Activated naive CD4-positive, alpha-beta T cell treated with anti-CD3 and anti-CD28 coated beads, Interleukin-2, amount 10 ng/mL, durations not matched to agents 7 days and 5 days (primary cell): Measurements from ENCODE around the gene RNF8.
"Not testable (repeated sequence)": the region's sequence is repeated elsewhere in the genome, so short reads cannot be mapped to it uniquely, and the experiment has no call there.

Source experiments
- CTCF ChIA-PET: fragments of 350-600 bp; sonication (Branson Sonifier 250); formaldehyde crosslinking; loops from one replicate; lab custom pipeline; 2021; ENCODE audit warnings: antibody characterized with exemption; lab: Charles Lee
- DNase-seq: peaks from one replicate; pipeline ENCODE4 v3.0.0-alpha.2; 2020
- H3K27ac Mint-ChIP-seq: one replicate; pipeline ENCODE4 v1.8.0; 2021; ENCODE audit warnings: mild to moderate bottlenecking, moderate library complexity, mixed read lengths
- H3K27me3 Mint-ChIP-seq: one replicate; pipeline ENCODE4 v1.8.0; 2021; ENCODE audit warnings: mild to moderate bottlenecking, mixed read lengths
- H3K36me3 Mint-ChIP-seq: one replicate; pipeline ENCODE4 v1.8.0; 2021; ENCODE audit warnings: mixed read lengths
- H3K4me1 Mint-ChIP-seq: one replicate; pipeline ENCODE4 v1.8.0; 2021; ENCODE audit warnings: mixed read lengths
- H3K4me3 Mint-ChIP-seq: one replicate; pipeline ENCODE4 v1.8.0; 2021; ENCODE audit warnings: mild to moderate bottlenecking, moderate library complexity, mixed read lengths
- H3K9me3 Mint-ChIP-seq: one replicate; pipeline ENCODE4 v1.8.0; 2021; ENCODE audit warnings: mixed read lengths

Gene RNF8, protein sequence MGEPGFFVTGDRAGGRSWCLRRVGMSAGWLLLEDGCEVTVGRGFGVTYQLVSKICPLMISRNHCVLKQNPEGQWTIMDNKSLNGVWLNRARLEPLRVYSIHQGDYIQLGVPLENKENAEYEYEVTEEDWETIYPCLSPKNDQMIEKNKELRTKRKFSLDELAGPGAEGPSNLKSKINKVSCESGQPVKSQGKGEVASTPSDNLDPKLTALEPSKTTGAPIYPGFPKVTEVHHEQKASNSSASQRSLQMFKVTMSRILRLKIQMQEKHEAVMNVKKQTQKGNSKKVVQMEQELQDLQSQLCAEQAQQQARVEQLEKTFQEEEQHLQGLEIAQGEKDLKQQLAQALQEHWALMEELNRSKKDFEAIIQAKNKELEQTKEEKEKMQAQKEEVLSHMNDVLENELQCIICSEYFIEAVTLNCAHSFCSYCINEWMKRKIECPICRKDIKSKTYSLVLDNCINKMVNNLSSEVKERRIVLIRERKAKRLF

DNA sequence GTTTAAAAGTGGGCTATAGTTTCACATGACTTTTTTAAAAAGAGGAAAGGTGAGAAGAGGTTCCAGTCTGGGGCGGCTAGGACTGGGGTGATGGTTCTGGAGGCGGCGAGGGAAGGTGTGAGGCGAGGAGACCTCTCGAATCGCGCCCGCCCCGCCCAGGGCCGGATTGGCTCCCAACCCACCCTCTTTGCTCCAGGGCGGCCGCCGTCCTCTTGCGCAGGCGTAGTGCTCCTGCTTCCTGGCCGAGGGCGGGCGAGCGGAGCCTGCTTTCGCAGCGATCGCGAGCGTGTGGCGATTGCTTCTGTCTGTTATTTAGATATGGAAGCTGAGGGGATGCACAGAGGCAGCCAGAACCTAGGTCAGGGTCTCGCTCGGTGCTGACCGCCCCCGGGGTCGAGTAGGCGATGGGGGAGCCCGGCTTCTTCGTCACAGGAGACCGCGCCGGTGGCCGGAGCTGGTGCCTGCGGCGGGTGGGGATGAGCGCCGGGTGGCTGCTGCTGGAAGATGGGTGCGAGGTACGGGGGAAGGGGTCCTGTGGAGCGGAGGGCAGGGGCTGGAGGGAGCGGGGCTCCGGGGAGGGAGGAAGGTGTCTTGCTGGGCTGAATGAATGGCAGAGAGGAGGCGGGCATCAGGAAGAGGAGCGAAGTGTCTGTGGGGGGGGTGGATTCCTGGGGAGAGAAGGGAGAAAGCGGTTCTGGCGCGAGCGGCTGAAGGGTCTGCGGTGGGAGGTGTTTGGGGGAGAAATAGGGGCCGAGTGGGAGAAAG lies at the start of gene RNF8:
Gene RNF8, plus strand, starts transcription at position 223 of the 765 bp plus-strand sequence. Its CDS starts 182 bp downstream, at position 405.
- CTCF ChIA-PET = no interaction called here

DNA sequence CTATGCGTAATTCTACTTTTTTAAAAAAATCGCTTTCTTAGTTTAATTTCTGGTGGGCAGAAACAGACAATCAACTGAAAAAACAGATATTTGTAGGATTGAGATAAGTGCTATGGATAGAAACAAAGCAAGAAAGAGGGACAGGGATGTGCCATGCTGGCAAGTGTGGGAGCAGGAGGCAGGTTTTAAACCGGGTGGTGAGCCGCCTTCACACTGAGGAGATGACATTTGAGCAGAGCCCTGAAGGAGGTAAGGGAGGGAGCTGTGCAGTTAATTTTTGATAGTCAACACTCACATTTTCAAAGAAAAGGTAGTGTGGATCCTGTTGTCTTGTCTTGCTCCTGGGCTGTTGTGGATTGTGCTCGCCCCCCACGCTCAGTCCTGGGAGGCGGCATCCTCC lies 49.0 kb upstream of the RNF8 start:
- Mint-ChIP-seq H3K27me3 (no peaks in the 10 kb centered on the region), H3K27ac (no peak overlapping the region), H3K4me1 (peaks cover 15% of the 10 kb centered on the region), H3K9me3 (no peaks in the 10 kb centered on the region), H3K36me3 (peaks cover 40% of the 10 kb centered on the region), H3K4me3 (no peak overlapping the region)
- no peak for DNase-seq
- CTCF ChIA-PET = interaction anchor here (2.3 to 14.7 kb wide), 3 partner anchors 10 to 284 kb away, joined by 7 to 182 read pairs (median 20); no protein-coding TSS in a partner anchor

More for the DNA sequence above, at the start of gene RNF8:
- Mint-ChIP-seq H3K4me3 (peak within 1 kb of the TSS; percentile 93), H3K27me3 (peaks cover 8% of the 10 kb centered on the region), H3K27ac (peak within 1 kb of the TSS; percentile 88), H3K4me1 (peaks cover 35% of the 10 kb centered on the region), H3K36me3 (peaks cover 9% of the 10 kb centered on the region), H3K9me3 (no peaks in the 10 kb centered on the region)
- DNase-seq = peak; percentile 94

GRCh38 chr6:37305841-37306425 lies 47.9 kb upstream of the RNF8 start:
- H3K4me1 Mint-ChIP-seq = peaks cover 16% of the 10 kb centered on the region
- H3K27me3 Mint-ChIP-seq = no peaks in the 10 kb centered on the region
- CTCF ChIA-PET = interaction anchor here (0.7 to 14.7 kb wide), 8 partner anchors 9 to 540 kb away, joined by 3 to 182 read pairs (median 5); no protein-coding TSS in a partner anchor
- no peak for DNase-seq
- H3K9me3 Mint-ChIP-seq = no peaks in the 10 kb centered on the region
- no peak overlapping the region for H3K4me3 Mint-ChIP-seq
- H3K36me3 Mint-ChIP-seq = peaks cover 35% of the 10 kb centered on the region
- no peak overlapping the region for H3K27ac Mint-ChIP-seq

DNA sequence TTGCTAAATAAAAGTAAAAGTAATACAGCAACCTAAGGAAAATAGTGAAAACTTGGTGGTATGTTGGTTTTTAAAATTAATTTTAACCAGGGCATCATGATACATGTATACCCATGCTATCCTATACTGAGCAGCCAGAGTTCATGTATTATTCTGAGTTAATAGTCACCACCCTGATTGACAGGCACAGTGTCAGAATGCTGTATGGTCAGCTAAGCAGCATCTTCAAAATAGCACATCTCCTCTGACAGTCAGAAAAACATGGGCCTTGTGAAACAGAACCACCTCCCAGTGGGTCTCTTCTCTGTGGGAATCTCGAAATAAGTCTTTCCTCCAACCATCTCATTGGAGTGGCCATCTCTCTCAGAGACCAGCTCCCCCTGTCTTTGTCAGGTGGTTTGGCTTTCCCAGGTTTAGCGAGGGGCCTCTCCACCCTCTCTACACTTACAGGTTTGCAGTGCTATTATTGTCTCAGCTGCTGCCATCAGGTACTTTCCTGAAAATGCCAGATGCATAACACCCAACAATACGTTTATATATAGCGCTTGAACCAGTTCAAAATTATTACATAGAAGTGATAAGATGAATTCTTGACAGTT lies 47.1 kb upstream of the RNF8 start:
- Mint-ChIP-seq H3K4me3 (no peak overlapping the region), H3K4me1 (peaks cover 24% of the 10 kb centered on the region), H3K36me3 (peaks cover 34% of the 10 kb centered on the region), H3K9me3 (no peaks in the 10 kb centered on the region), H3K27ac (no peak overlapping the region), H3K27me3 (no peaks in the 10 kb centered on the region)
- CTCF ChIA-PET = interaction anchor here (1.2 to 14.7 kb wide), 5 partner anchors 8 to 541 kb away, joined by 3 to 182 read pairs (median 7); no protein-coding TSS in a partner anchor
- DNase-seq = no peak

DNA sequence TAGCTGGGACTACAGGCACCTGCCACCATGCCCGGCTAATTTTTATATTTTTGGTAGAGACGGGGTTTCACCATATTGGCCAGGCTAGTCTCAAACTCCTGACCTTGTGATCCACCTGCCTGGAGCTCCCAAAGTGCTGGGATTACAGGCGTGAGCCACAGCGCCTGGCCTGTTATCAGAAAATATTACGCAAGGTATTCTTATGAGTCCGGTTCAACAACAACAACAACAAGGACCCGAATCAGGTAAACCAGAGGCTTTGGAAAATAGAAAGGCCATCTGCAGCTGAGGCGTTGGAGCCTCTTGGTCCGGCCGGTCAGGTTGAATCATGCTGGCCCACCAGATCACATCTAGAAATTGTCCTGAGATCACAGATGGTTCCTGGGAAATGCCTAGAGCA lies 46.3 kb upstream of the RNF8 start:
- not testable (repeated sequence) for H3K4me3 Mint-ChIP-seq, H3K27me3 Mint-ChIP-seq, H3K9me3 Mint-ChIP-seq, DNase-seq, H3K27ac Mint-ChIP-seq
- Mint-ChIP-seq H3K36me3 (peaks cover 31% of the 10 kb centered on the region), H3K4me1 (peaks cover 27% of the 10 kb centered on the region)
- CTCF ChIA-PET = interaction anchor here (0.6 to 14.7 kb wide), 4 partner anchors 18 to 286 kb away, joined by 3 to 182 read pairs (median 5); no protein-coding TSS in a partner anchor

GRCh38 chr6:37308069-37308815 lies 45.5 kb upstream of the RNF8 start:
- Mint-ChIP-seq H3K4me1 (peaks cover 21% of the 10 kb centered on the region), H3K9me3 (no peaks in the 10 kb centered on the region), H3K27me3 (no peaks in the 10 kb centered on the region), H3K36me3 (peaks cover 26% of the 10 kb centered on the region), H3K4me3 (no peak overlapping the region), H3K27ac (no peak overlapping the region)
- no peak for DNase-seq
- CTCF ChIA-PET = interaction anchor here (0.6 to 14.7 kb wide), 6 partner anchors 11 to 287 kb away, joined by 3 to 182 read pairs (median 5); no protein-coding TSS in a partner anchor

DNA sequence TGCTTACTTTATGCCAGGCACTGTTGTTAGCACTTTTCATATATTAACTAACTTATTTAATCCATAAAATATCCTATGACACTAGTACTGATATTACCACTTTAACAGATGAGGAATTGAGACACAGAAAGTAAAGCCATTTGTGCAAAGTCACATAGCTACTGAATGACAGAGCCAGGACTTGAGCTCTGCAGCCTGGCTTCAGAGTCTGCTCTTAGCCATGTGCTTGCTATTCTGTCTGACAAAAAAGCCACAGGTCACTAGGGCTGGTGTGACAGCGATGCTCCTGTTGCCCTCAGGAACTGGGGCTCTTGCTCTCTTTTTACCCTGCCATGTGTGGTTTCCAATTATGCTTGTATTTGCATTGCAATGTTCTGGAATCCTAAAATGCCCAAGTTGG lies 44.7 kb upstream of the RNF8 start:
- H3K36me3 Mint-ChIP-seq = peaks cover 25% of the 10 kb centered on the region
- no peak for DNase-seq
- H3K9me3 Mint-ChIP-seq = no peaks in the 10 kb centered on the region
- no peak overlapping the region for H3K27ac Mint-ChIP-seq
- CTCF ChIA-PET = interaction anchor here (0.6 to 14.7 kb wide), 4 partner anchors 11 to 288 kb away, joined by 3 to 182 read pairs (median 8); no protein-coding TSS in a partner anchor
- peaks cover 14% of the 10 kb centered on the region for H3K4me1 Mint-ChIP-seq
- no peak overlapping the region for H3K4me3 Mint-ChIP-seq
- H3K27me3 Mint-ChIP-seq = no peaks in the 10 kb centered on the region

GRCh38 chr6:37309692-37310091 lies 44.1 kb upstream of the RNF8 start:
- Mint-ChIP-seq H3K27me3 (no peaks in the 10 kb centered on the region), H3K36me3 (peaks cover 27% of the 10 kb centered on the region), H3K27ac (no peak overlapping the region), H3K4me3 (no peak overlapping the region), H3K9me3 (no peaks in the 10 kb centered on the region), H3K4me1 (peaks cover 15% of the 10 kb centered on the region)
- DNase-seq = no peak
- CTCF ChIA-PET = interaction anchor here (0.6 to 14.7 kb wide), 4 partner anchors 10 to 289 kb away, joined by 3 to 182 read pairs (median 8); no protein-coding TSS in a partner anchor

DNA sequence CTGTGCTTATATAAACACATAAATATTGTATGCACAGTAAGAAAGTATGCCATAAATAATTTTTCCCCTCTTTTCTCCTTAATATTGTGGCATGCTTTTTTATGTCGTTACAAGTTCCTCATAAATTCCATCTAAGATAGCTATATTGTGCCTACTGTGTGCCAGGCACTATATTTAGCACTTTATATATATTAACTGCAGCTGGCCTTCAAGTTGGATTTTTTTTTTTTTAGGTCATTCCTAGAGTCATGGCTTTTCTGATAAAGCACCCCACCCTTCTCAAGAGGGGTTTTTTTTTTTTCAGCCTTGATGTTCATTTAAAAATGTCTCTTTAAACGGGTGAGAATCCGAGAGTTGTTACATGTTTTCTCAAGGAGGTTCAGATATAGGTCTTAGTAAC lies 42.8 kb upstream of the RNF8 start:
- Mint-ChIP-seq H3K4me3 (no peak overlapping the region), H3K27me3 (no peaks in the 10 kb centered on the region), H3K36me3 (peaks cover 26% of the 10 kb centered on the region), H3K4me1 (peaks cover 17% of the 10 kb centered on the region), H3K27ac (no peak overlapping the region), H3K9me3 (no peaks in the 10 kb centered on the region)
- DNase-seq = no peak
- CTCF ChIA-PET = interaction anchor here (1.0 to 14.7 kb wide), 3 partner anchors 9 to 290 kb away, joined by 3 to 182 read pairs (median 10); no protein-coding TSS in a partner anchor

DNA sequence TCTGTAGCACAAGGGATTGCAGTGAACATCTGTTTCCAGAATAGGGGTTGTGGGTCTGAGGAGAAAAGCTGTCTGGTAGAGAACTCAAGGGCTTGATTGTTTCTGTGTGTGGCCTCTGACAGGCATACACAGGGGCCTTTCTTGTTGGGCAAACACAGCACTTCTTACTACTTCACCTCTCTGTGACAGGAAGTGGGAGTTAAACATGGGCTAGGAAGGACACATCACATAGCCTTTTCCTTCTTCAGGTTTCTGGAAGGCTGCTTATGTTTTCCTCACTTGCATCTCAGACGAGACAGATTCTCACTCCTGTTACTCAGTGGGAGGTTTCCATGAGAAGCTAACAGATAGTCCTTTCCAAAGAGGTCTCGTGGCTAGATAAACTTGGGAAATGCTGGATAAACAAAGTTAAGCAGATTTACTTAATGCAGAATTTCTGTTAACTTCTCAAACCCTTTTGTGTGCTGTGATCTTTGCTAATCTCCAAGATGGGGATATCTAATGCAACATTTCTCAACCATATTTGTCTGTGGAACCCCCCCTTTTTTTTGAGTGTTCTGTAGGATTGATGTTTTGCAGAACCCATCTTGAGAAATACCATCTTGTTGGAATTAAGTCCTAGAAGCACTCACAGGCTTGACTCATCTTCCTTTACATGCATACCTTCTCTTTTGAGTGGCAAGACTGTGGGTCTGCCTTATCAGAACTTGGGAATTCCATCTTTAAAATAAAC lies 41.9 kb upstream of the RNF8 start:
- Mint-ChIP-seq H3K36me3 (peaks cover 28% of the 10 kb centered on the region), H3K4me3 (no peak overlapping the region), H3K9me3 (no peaks in the 10 kb centered on the region), H3K4me1 (peaks cover 17% of the 10 kb centered on the region), H3K27ac (no peak overlapping the region), H3K27me3 (no peaks in the 10 kb centered on the region)
- DNase-seq = no peak
- CTCF ChIA-PET = interaction anchor here (1.1 to 14.7 kb wide), 4 partner anchors 9 to 291 kb away, joined by 4 to 182 read pairs (median 11); no protein-coding TSS in a partner anchor

- Mint-ChIP-seq H3K4me3 (no peak overlapping the region), H3K36me3 (peaks cover 23% of the 10 kb centered on the region), H3K27me3 (no peaks in the 10 kb centered on the region), H3K27ac (no peak overlapping the region), H3K9me3 (no peaks in the 10 kb centered on the region), H3K4me1 (peaks cover 17% of the 10 kb centered on the region)
- no peak for DNase-seq
- CTCF ChIA-PET = interaction anchor here (0.7 to 14.7 kb wide), 26 partner anchors 9 to 547 kb away, joined by 3 to 182 read pairs (median 6); no protein-coding TSS in a partner anchor
These were observed 39.9 kb upstream of the RNF8 start for GRCh38 chr6:37313723-37314486.
